Spleen (tissue), 11 donors: ENCODE data around the gene CUBN. TPM values are rescaled to one million over a fixed set of nuclear protein-coding genes. Genes with fewer than 3 reads are reported as not detected.

Source experiments
- DNase-seq: peaks from one replicate; pipeline ENCODE4 v3.0.0-alpha.2; 2020
- H3K27ac ChIP-seq, 8 donors: fragments of 200-600 bp; sonication (generic) in 7 of 8; 1 replicate in 4 of 8; 2 replicates in 4 of 8; pipeline versions ENCODE4 v1.5.0 to v1.8.0; 2016 to 2021; ENCODE audit warnings: inconsistent platforms in 4 of 8, mild to moderate bottlenecking in 4 of 8, moderate library complexity in 1 of 8
- H3K27me3 ChIP-seq, 7 donors: fragments of 200-600 bp; sonication (generic) in 6 of 7; replicated peaks in 1 of 7; 1 replicate in 4 of 7; 2 replicates in 3 of 7; pipeline versions ENCODE4 v1.5.0 to v1.8.0; 2016 to 2021; ENCODE audit warnings: inconsistent platforms in 3 of 7, mild to moderate bottlenecking in 1 of 7
- H3K36me3 ChIP-seq, 6 donors: fragments of 200-600 bp; sonication (generic) in 5 of 6; 1 replicate in 4 of 6; 2 replicates in 2 of 6; pipeline versions ENCODE4 v1.5.0 to v1.8.0; 2016 to 2021; ENCODE audit warnings: inconsistent platforms in 2 of 6
- H3K4me1 ChIP-seq, 6 donors: fragments of 200-600 bp; sonication (generic) in 5 of 6; 1 replicate in 3 of 6; 2 replicates in 3 of 6; pipeline versions ENCODE4 v1.5.0 to v1.8.0; 2016 to 2021; ENCODE audit warnings: inconsistent platforms in 3 of 6
- H3K4me3 ChIP-seq, 8 donors: fragments of 200-600 bp; sonication (generic) in 7 of 8; 1 replicate in 4 of 8; 2 replicates in 4 of 8; pipeline versions ENCODE4 v1.5.0 to v1.8.0; 2016 to 2021; ENCODE audit warnings: inconsistent platforms in 4 of 8, mild to moderate bottlenecking in 4 of 8, moderate library complexity in 2 of 8
- H3K9me3 ChIP-seq, 8 donors: fragments of 200-600 bp; sonication (generic) in 7 of 8; 1 replicate in 4 of 8; 2 replicates in 4 of 8; pipeline versions ENCODE4 v1.5.0 to v1.8.0; 2016 to 2021; ENCODE audit warnings: inconsistent platforms in 4 of 8
- POLR2A ChIP-seq, 3 donors: fragments of 450-650 bp; IDR thresholded peaks; one replicate each; pipeline ENCODE4 v1.5.1; 2017; ENCODE audit warnings: antibody characterized with exemption in 3 of 3, mild to moderate bottlenecking in 1 of 3
- POLR2AphosphoS5 ChIP-seq, 3 donors: sonication (generic); formaldehyde crosslinking; IDR thresholded peaks; one replicate each; pipeline ENCODE4 v1.5.1; 2017; ENCODE audit warnings: antibody characterized with exemption in 3 of 3
- WGBS, 5 donors: extraction: QIAGEN DNeasy Blood & Tissue Kit in 3 of 5; methylation state at CpG; one replicate each; pipeline versions ENCODE4 v1.1.5 to v1.1.7; 2013 to 2018; 5-methylcytosine and 5-hydroxymethylcytosine counted together
- intact Hi-C: fragments of 100-400 bp; cut with DNase I; formaldehyde crosslinking; loops from one replicate; pipeline ENCODE4 v1.15.0; 2023; ENCODE audit warnings: low total_unique reads
- polyA plus RNA-seq, 3 donors: library from polyadenylated mRNA; stranded (reverse); fragments of 200-250 nt; gene quantifications; one replicate each; pipeline ENCODE4 v1.2.1, GENCODE V29; 2013
- total RNA-seq, 7 donors: library from RNA; depleted of rRNA in 3 of 7; stranded (reverse); fragments of >200 nt in 3 of 7; fragmentation: NEBNext Ultra II Directional in 4 of 7; extraction: Animal tissue kit (Norgen Biotek cat#: 25700) in 4 of 7; gene quantifications; one replicate each; pipeline versions ENCODE4 v1.1.0 to v1.2.1, GENCODE V29; 2016 to 2021
- TF ChIP-seq, protein P1 (sequence below), 11 experiments: fragments of 200-600 bp in 7 of 11; fragments of 450-650 bp in 4 of 11; sonication (generic) in 4 of 11; IDR thresholded peaks in 8 of 11; conservative IDR thresholded peaks in 3 of 11; 1 replicate in 7 of 11; 2 replicates in 4 of 11; pipeline versions ENCODE4 v1.4.0 to v1.8.0; 2016 to 2021; ENCODE audit warnings: antibody characterized with exemption in 11 of 11, inconsistent platforms in 4 of 11, mild to moderate bottlenecking in 1 of 11
- donor health status: healthy with polysubstance abuse.
- donor health status: DM: no; HTN: no; CAD: no; lungs with moderate emphysema.
- donor health status: DM: no; HTN: no; CAD: no.
- donor health status: Bipolar disorder and iron deficiency.
- donor health status: healthy.
- donor health status: DM: no; HTN: no; CAD: no.
- donor health status: DM: yes; HTN: yes; CAD: no.

The CUBN gene
- total and polyA plus RNA-seq, 10 donors = 0.24 to 12.1 (median 5.4) TPM

DNA sequence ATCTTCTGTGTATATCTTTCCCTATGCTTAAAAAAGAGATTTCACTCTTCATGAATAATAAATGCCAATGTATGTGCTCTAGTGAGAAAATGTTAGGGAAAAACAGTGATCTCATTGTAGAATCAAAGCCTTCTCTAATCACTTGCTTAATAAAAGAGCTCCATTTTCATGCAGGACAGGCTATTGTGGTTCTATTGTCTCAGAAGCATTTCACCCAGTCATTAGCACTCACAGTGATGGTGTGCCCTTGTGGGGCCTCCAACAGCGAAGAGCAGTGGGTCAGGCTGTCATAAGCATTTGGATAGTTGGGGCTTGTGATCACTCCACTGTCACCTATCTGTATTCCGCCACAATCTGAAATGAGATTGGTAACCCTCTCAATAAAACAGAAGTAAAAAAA is 228.5 kb downstream of the CUBN start:
- TF ChIP-seq POLR2AphosphoS5 (IDR thresholded peaks at IDR 0.05) (no peak), POLR2A (IDR thresholded peaks at IDR 0.05) (no peak)
- TF ChIP-seq, protein P1, sequence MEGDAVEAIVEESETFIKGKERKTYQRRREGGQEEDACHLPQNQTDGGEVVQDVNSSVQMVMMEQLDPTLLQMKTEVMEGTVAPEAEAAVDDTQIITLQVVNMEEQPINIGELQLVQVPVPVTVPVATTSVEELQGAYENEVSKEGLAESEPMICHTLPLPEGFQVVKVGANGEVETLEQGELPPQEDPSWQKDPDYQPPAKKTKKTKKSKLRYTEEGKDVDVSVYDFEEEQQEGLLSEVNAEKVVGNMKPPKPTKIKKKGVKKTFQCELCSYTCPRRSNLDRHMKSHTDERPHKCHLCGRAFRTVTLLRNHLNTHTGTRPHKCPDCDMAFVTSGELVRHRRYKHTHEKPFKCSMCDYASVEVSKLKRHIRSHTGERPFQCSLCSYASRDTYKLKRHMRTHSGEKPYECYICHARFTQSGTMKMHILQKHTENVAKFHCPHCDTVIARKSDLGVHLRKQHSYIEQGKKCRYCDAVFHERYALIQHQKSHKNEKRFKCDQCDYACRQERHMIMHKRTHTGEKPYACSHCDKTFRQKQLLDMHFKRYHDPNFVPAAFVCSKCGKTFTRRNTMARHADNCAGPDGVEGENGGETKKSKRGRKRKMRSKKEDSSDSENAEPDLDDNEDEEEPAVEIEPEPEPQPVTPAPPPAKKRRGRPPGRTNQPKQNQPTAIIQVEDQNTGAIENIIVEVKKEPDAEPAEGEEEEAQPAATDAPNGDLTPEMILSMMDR (IDR thresholded peaks at IDR 0.05 in 8 of 11, conservative IDR thresholded peaks at IDR 0.05 in 3 of 11) = no peak
- no peak overlapping the region for H3K4me3 ChIP-seq
- no peaks in the 10 kb centered on the region for H3K36me3 ChIP-seq
- DNase-seq = no peak
- H3K27ac ChIP-seq = no peak overlapping the region
- WGBS, 5 donors = 48 to 50% (median 48%) methylated on average over 2 of the region's 2 CpGs
- H3K9me3 ChIP-seq = no peaks in the 10 kb centered on the region
- H3K4me1 ChIP-seq = no peaks in the 10 kb centered on the region
- no peaks in the 10 kb centered on the region for H3K27me3 ChIP-seq
- intact Hi-C loops = no loop called here

DNA sequence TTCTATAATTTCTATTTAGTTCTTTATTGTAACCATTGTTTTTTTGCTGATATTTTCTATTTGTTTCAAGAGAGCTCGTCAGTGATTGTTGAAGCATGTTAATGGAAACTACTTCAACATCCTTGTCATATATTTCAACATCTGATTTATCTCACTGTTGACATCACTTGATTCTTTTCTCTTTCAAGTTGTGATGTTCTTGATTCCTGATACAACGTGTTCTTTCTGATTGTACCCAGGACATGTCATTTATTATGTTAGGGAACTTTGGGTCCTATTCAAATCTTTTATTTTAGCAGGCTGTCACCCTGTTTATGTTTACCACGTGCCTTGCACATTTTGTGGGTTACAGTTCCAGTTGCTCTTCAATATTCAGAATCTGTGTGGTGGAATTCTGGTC is 232.6 kb downstream of the CUBN start:
- intact Hi-C loops = no loop called here
- TF ChIP-seq, protein P1 (IDR thresholded peaks at IDR 0.05 in 8 of 11, conservative IDR thresholded peaks at IDR 0.05 in 3 of 11) = no peak
- TF ChIP-seq POLR2A (IDR thresholded peaks at IDR 0.05) (no peak), POLR2AphosphoS5 (IDR thresholded peaks at IDR 0.05) (no peak)
- H3K27me3 ChIP-seq = no peaks in the 10 kb centered on the region
- no peak overlapping the region for H3K4me3 ChIP-seq
- H3K4me1 ChIP-seq = peaks cover 0 to under 1% (median 0%) of the 10 kb centered on the region in 6 donors
- H3K9me3 ChIP-seq = peaks cover 0 to 4% (median 0%) of the 10 kb centered on the region in 8 donors
- WGBS, 5 donors = 74 to 90% (median 82%) methylated on average over 3 of the region's 3 CpGs
- no peak for DNase-seq
- H3K36me3 ChIP-seq = no peaks in the 10 kb centered on the region
- no peak overlapping the region for H3K27ac ChIP-seq

DNA sequence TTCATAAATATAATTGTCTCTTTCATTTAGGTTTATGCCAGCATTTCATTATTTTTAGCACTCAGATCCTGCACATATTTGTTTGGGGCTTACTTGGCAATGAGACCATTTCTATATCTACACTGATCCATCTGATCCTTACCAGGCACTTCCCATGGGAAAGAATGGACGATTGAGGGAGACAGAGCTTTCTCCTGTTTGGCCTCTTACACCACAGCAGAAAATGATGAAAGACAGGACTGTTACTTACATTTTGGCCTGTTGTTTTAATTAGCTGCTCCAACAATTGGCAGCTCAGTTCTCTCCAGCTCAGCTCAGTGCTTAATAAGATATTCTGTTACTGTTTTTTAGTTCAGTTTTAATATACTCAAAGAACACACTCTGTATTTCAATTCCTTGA is 234.8 kb downstream of the CUBN start:
- Histone ChIP-seq H3K4me3 (no peak overlapping the region), H3K9me3 (peaks cover 0 to 4% (median 0%) of the 10 kb centered on the region in 8 donors), H3K36me3 (no peaks in the 10 kb centered on the region), H3K27ac (no peak overlapping the region), H3K27me3 (no peaks in the 10 kb centered on the region), H3K4me1 (peaks cover 0 to 13% (median 7%) of the 10 kb centered on the region in 6 donors)
- no peak for DNase-seq
- TF ChIP-seq POLR2A (IDR thresholded peaks at IDR 0.05) (no peak), POLR2AphosphoS5 (IDR thresholded peaks at IDR 0.05) (no peak)
- TF ChIP-seq, protein P1 (IDR thresholded peaks at IDR 0.05 in 8 of 11, conservative IDR thresholded peaks at IDR 0.05 in 3 of 11) = no peak
- 62 to 84% (median 72%) methylated on average over 1 of the region's 1 CpG for WGBS, 5 donors
- intact Hi-C loops = no loop called here

DNA sequence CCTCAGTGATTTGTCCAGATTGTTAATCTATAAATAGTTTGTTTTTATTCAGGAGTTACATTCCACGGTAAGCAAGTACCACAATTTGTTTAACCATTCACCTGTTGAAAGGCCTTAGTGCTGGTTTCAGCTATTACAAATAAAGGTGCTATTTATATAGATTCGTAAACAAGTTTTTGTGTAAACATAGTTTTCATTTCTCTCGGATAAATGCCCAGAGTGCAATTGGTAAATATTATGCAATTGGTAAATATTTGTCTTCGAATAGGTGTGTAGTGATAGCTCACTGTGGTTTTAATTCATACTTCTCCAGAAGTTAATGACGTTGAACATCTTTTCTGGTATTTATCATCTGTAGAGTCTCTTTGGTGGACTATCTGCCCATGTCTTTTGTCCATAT is 235.9 kb downstream of the CUBN start:
- peaks cover 0 to 4% (median 0%) of the 10 kb centered on the region in 8 donors for H3K9me3 ChIP-seq
- no peak overlapping the region for H3K4me3 ChIP-seq
- H3K4me1 ChIP-seq = peaks cover 0 to 13% (median 7%) of the 10 kb centered on the region in 6 donors
- intact Hi-C loops = no loop called here
- no peaks in the 10 kb centered on the region for H3K36me3 ChIP-seq
- no peak overlapping the region for H3K27ac ChIP-seq
- TF ChIP-seq, protein P1 (IDR thresholded peaks at IDR 0.05 in 8 of 11, conservative IDR thresholded peaks at IDR 0.05 in 3 of 11) = no peak
- TF ChIP-seq POLR2AphosphoS5 (IDR thresholded peaks at IDR 0.05) (no peak), POLR2A (IDR thresholded peaks at IDR 0.05) (no peak)
- no peak for DNase-seq
- 86 to 95% (median 88%) methylated on average over 5 of the region's 5 CpGs for WGBS, 5 donors
- no peaks in the 10 kb centered on the region for H3K27me3 ChIP-seq
